ENCODE measurements around the gene KTN1. TPM values are rescaled to one million over a fixed set of nuclear protein-coding genes. Genes with fewer than 3 reads are reported as not detected.

Gene KTN1
- total and polyA plus RNA-seq, 3 donors from 2014 or later: 74.8 to 247 (median 221) TPM

DNA sequence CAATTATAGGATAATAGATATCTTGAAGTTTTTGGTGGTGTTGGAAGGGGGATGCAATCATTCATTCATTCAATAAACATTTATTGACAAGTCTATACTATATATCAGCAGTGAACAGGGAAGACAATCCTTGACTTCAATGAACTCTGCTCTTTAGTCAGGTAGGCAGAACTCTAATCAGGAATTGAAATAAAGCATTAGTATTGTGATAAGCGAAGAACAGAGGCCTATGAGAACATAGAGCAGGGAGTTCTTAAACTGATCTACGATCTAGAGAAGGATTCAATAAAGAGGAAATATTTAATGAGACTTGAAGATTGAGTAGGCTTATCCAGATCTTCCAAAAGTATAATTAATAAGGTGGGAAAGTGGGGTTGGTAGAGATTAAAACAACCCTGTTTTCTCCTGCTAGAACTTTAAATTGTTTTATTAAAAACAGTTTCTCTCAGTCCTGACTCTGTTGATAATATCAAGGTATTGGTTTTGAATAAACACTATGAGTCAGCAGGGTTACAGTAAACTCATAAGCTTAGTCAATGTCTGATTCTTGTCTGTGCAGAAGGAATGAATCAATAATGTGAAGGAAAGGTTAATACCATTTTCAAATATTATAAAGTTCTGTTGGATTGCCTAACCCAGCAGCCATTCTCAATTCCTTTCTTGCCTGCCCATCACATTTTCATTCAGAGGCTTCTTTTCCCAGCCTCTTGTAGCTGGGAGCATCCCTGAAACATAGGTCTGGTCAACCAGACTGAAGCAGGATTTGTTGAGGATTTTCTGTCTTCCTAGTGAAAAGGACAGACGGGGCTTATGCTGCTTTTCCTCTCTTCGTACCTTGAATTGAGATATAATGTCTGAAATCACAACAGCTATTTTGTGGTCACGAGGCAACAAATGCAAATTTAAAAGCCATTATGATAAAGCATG, 38.9 kb upstream of the KTN1 start:
- Histone ChIP-seq H3K27me3 (no peaks in the 10 kb centered on the region), H3K27ac (no peak overlapping the region), H3K4me3 (no peak overlapping the region), H3K4me1 (peaks cover 3% of the 10 kb centered on the region), H3K36me3 (ENCODE audit: low read depth, missing control alignments) (no peaks in the 10 kb centered on the region), H3K9me3 (no peaks in the 10 kb centered on the region)
- WGBS, 2 donors: 89 to 90% methylated on average over 5 of the region's 5 CpGs
- no peak for DNase-seq
- intact Hi-C loops (cut with DNase I; ENCODE audit: low total_unique reads): no loop called here
- TF ChIP-seq, protein P1, sequence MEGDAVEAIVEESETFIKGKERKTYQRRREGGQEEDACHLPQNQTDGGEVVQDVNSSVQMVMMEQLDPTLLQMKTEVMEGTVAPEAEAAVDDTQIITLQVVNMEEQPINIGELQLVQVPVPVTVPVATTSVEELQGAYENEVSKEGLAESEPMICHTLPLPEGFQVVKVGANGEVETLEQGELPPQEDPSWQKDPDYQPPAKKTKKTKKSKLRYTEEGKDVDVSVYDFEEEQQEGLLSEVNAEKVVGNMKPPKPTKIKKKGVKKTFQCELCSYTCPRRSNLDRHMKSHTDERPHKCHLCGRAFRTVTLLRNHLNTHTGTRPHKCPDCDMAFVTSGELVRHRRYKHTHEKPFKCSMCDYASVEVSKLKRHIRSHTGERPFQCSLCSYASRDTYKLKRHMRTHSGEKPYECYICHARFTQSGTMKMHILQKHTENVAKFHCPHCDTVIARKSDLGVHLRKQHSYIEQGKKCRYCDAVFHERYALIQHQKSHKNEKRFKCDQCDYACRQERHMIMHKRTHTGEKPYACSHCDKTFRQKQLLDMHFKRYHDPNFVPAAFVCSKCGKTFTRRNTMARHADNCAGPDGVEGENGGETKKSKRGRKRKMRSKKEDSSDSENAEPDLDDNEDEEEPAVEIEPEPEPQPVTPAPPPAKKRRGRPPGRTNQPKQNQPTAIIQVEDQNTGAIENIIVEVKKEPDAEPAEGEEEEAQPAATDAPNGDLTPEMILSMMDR (IDR thresholded peaks at IDR 0.05): no peak
- TF ChIP-seq POLR2A (IDR thresholded peaks at IDR 0.05): no peak

DNA sequence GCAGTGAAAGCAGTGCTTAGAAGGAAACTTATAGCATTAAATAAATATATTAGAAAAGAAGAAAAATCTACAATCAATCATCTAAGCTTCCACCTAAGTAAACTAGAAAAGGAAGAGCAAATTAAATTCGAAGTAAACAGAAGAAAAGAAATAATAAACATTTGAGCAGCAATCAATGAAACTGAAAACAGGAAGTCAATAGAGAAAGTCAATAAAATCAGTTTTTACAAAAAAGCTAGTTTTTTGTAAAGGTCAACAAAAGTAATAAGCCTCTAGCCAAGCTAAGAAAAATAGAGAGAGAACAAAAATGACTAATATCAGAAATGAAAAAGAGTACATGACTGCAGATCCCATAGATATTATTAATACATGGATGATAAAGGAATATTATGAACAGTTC, 34.2 kb upstream of the KTN1 start:
- intact Hi-C loops (cut with DNase I; ENCODE audit: low total_unique reads): no loop called here
- TF ChIP-seq, protein P1 (IDR thresholded peaks at IDR 0.05): no peak
- TF ChIP-seq POLR2A (IDR thresholded peaks at IDR 0.05): no peak
- H3K27me3 ChIP-seq: no peaks in the 10 kb centered on the region
- H3K4me3 ChIP-seq: no peak overlapping the region
- 81 to 86% methylated on average over 1 of the region's 1 CpG for WGBS, 2 donors
- no peak for DNase-seq
- H3K4me1 ChIP-seq: peaks cover 3% of the 10 kb centered on the region
- no peaks in the 10 kb centered on the region for H3K9me3 ChIP-seq
- no peak overlapping the region for H3K27ac ChIP-seq
- H3K36me3 ChIP-seq (ENCODE audit: low read depth, missing control alignments): no peaks in the 10 kb centered on the region

DNA sequence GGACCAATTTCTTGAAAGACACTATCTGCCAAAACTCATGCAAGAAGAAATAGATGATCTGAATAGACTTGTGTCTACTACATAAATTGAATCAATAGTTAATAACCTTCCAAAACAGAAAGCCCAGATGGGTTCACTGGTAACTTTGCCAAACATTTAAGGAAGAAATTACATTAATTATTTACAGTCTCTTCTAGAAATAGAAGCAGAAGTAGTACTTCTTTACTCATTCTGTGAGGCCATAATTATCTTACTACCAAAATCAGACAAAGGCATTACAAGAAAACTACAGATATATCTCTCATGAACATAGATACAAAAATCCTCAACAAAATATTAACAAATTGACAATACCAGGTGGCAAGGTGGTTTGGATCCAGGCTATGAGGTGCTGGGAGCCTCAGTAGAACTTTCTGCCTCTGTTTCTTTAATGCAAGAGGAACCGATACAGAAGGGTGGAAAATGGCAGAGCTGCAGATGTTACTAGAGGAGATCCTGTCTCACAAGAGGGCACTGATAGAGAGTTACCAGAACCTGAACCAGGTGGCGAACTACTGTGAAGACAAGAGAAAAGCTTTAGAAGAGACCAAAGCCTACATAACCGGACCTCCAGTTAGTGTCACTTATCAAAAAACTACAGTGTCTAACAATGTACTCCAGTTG, 33.7 kb upstream of the KTN1 start:
- Histone ChIP-seq H3K27ac (no peak overlapping the region), H3K9me3 (no peaks in the 10 kb centered on the region), H3K27me3 (no peaks in the 10 kb centered on the region), H3K4me1 (peaks cover 3% of the 10 kb centered on the region), H3K36me3 (ENCODE audit: low read depth, missing control alignments) (no peaks in the 10 kb centered on the region), H3K4me3 (no peak overlapping the region)
- WGBS, 2 donors: 85 to 90% methylated on average over 3 of the region's 3 CpGs
- DNase-seq: no peak
- no peak for TF ChIP-seq POLR2A (IDR thresholded peaks at IDR 0.05)
- TF ChIP-seq, protein P1 (IDR thresholded peaks at IDR 0.05): no peak
- intact Hi-C loops (cut with DNase I; ENCODE audit: low total_unique reads): no loop called here

GRCh38 chr14:55547650-55548315, 32.2 kb upstream of the KTN1 start:
- Histone ChIP-seq H3K4me1 (peaks cover 3% of the 10 kb centered on the region), H3K27ac (no peak overlapping the region), H3K9me3 (no peaks in the 10 kb centered on the region), H3K36me3 (ENCODE audit: low read depth, missing control alignments) (no peaks in the 10 kb centered on the region), H3K4me3 (no peak overlapping the region), H3K27me3 (no peaks in the 10 kb centered on the region)
- intact Hi-C loops (cut with DNase I; ENCODE audit: low total_unique reads): no loop called here
- no peak for DNase-seq
- WGBS, 2 donors: 84 to 92% methylated on average over 3 of the region's 3 CpGs
- TF ChIP-seq, protein P1 (IDR thresholded peaks at IDR 0.05): no peak
- TF ChIP-seq POLR2A (IDR thresholded peaks at IDR 0.05): no peak
